ENCODE results near the gene CNNM1.

DNA sequence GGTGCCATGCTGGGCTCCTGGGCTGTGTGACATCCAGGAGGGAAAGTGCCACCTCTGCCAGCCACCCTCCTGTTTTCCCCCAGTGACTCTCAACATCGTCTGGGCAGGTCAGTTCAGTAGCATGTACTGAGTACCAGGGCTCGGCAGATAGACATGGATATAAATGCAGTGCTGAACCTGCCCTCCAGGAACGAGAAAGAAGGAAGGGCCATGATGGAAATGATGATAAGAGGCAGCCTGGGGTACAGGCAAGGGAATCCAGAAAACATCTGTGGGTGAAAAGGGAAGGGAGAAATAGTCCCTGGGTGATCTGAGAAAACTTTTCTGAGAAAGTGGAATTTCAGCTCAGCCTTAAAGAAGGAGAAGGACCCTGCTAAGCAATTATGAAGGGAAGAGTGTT, 12.1 kb downstream of the CNNM1 start:
- TF ChIP-seq CTCF (IDR thresholded peaks at IDR 0.05) = no peak
- TF ChIP-seq EZH2 (IDR thresholded peaks at IDR 0.05; ENCODE audit: borderline replicate concordance, insufficient read depth, low read depth, low read length, poor library complexity, severe bottlenecking) = no peak

Data from B cell (primary cell).